Ectodermal cell (in vitro differentiated cells): ENCODE results near the gene TRMU.

Experiments used
- H3K27ac ChIP-seq: 2 replicates; pipeline ENCODE4 v1.7.0; 2013; ENCODE audit warnings: mild to moderate bottlenecking, low read depth, low read length; ENCODE audit not compliant: insufficient read depth, poor library complexity, severe bottlenecking
- H3K27me3 ChIP-seq: 2 replicates; pipeline ENCODE4 v1.7.0; 2013; ENCODE audit warnings: mild to moderate bottlenecking, low read length; ENCODE audit not compliant: insufficient read depth, control insufficient read depth, poor library complexity, severe bottlenecking
- H3K36me3 ChIP-seq: one replicate; pipeline ENCODE4 v1.7.0; 2013; ENCODE audit warnings: low read length; ENCODE audit not compliant: control insufficient read depth, insufficient read depth
- H3K4me1 ChIP-seq: one replicate; pipeline ENCODE4 v1.7.0; 2013; ENCODE audit warnings: low read length; ENCODE audit not compliant: control insufficient read depth, insufficient read depth
- H3K4me3 ChIP-seq: 2 replicates; pipeline ENCODE4 v1.7.0; 2013; ENCODE audit warnings: low read depth, low read length, control low read depth; ENCODE audit not compliant: insufficient read depth
- H3K9me3 ChIP-seq: 2 replicates; pipeline ENCODE4 v1.7.0; 2013; ENCODE audit warnings: mild to moderate bottlenecking, low read length, moderate library complexity; ENCODE audit not compliant: control insufficient read depth
- WGBS, 2 experiments: methylation state at CpG; one replicate each; pipeline ENCODE4 v1.1.7; 2013; ENCODE audit warnings: missing lambda C conversion rate in 2 of 2; 5-methylcytosine and 5-hydroxymethylcytosine counted together

Gene TRMU

DNA sequence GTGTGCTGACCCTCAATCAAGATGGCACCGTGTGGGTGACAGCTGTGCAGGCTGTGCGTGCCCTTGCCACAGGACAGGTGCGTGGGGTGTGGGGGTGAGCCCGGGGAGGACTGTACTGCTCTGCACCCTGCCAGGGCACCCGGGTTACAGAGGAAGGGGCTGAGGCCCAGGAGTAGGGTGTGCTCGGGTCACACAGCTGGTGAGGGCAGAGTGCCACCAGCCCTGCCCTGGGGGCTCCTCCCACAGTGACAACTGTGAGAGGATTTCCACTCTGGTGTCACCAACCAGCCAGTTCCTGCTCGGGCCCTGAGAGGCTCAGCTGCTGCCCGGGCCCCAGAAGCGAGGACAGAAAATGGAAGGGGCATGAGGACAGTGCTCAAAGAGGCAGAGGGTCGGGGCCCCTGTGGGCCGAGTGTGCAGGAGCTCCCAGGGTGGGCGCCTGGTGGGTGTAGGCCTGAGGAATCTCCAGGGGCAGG lies 20.5 kb downstream of the TRMU start:
- Histone ChIP-seq H3K36me3 (peaks cover 21% of the 10 kb centered on the region), H3K4me1 (no peaks in the 10 kb centered on the region), H3K27me3 (no peaks in the 10 kb centered on the region), H3K9me3 (no peaks in the 10 kb centered on the region), H3K4me3 (no peak overlapping the region), H3K27ac (no peak overlapping the region)
- 93 to 94% methylated on average over 12 of the region's 12 CpGs for WGBS, 2 experiments

- Histone ChIP-seq H3K4me1 (no peaks in the 10 kb centered on the region), H3K4me3 (no peak overlapping the region), H3K9me3 (no peaks in the 10 kb centered on the region), H3K36me3 (peaks cover 20% of the 10 kb centered on the region), H3K27ac (no peak overlapping the region), H3K27me3 (no peaks in the 10 kb centered on the region)
- WGBS, 2 experiments: 92 to 93% methylated on average over 23 of the region's 23 CpGs
Observed at GRCh38 chr22:46356496-46357480, 21.3 kb downstream of the TRMU start.

DNA sequence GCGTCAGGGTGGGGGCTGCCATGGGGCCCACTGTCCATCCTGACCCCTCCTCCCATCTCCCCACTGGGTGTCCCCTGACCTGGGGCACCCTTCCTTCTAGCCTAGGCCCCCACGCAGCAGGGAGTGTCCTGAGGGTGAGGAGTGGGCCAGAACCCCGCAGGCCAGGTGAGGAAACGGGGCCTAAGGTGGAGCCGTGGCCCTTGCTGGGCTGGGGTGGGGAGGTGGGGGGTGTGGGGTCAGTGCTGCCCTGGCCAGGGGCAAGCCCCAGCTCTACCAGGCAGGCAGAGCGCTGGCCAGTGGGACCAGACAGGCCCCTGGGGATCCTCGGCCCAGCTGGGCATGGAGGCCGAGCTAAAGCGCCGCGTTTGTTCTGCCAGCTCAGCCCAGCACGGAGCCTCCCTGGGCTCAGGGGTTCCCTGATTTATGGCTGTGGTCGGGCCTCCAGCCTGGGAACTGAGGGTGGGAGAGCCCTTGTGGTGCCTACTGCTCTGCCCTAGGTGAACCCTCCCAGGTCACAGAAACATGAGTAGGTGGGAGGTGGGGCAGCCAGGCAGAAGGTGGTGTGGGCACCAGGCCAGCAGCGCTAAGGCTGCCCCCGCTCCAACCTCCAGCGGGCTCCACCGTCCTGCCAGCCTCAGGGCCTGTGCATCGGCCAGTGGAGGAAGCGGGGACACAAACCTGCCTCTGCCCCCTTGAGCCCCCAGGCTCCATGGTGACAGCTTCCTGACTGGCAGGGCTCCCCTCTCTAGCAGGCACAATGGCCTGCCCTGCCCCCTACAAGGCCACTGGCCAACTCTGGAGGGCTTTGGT lies 22.4 kb downstream of the TRMU start:
- no peaks in the 10 kb centered on the region for H3K27me3 ChIP-seq
- H3K4me3 ChIP-seq: no peak overlapping the region
- peaks cover 19% of the 10 kb centered on the region for H3K36me3 ChIP-seq
- 95% methylated on average over 19 of the region's 19 CpGs for WGBS, 2 experiments
- H3K9me3 ChIP-seq: no peaks in the 10 kb centered on the region
- H3K27ac ChIP-seq: no peak overlapping the region
- H3K4me1 ChIP-seq: no peaks in the 10 kb centered on the region

GRCh38 chr22:46358766-46359165 lies 23.3 kb downstream of the TRMU start:
- WGBS, 2 experiments: 89 to 92% methylated on average over 6 of the region's 6 CpGs
- Histone ChIP-seq H3K27ac (no peak overlapping the region), H3K27me3 (no peaks in the 10 kb centered on the region), H3K9me3 (no peaks in the 10 kb centered on the region), H3K36me3 (peaks cover 13% of the 10 kb centered on the region), H3K4me1 (no peaks in the 10 kb centered on the region), H3K4me3 (no peak overlapping the region)

DNA sequence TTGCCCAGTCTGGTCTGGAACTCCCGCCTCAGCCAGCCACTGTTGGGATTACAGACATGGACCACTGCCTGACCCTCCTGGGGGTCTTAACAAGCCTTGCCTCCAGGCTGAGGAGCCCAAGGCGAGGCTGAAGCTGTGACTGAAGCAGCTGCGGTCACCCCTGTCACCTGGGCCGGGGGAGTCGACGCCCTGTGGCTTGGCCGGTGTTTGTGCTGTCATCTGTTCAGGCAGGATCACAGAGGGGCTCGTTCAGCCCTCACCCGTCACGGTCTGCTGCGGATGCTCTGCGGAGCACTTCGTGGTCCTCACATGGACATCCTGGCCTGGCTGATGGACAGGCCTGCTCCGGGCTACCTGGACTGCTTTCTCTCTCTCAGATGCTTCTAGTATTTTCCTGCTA lies 23.8 kb downstream of the TRMU start:
- WGBS, 2 experiments: 91 to 93% methylated on average over 14 of the region's 14 CpGs
- H3K9me3 ChIP-seq: no peaks in the 10 kb centered on the region

GRCh38 chr22:46360097-46360496 lies 24.6 kb downstream of the TRMU start:
- Histone ChIP-seq H3K27me3 (no peaks in the 10 kb centered on the region), H3K4me3 (no peak overlapping the region), H3K4me1 (no peaks in the 10 kb centered on the region), H3K27ac (no peak overlapping the region), H3K36me3 (peaks cover 16% of the 10 kb centered on the region), H3K9me3 (no peaks in the 10 kb centered on the region)
- WGBS, 2 experiments: 91 to 95% methylated on average over 5 of the region's 5 CpGs

More for the DNA sequence above, 23.8 kb downstream of the TRMU start:
- H3K4me3 ChIP-seq: no peak overlapping the region
- H3K27ac ChIP-seq: no peak overlapping the region
- no peaks in the 10 kb centered on the region for H3K27me3 ChIP-seq
- H3K36me3 ChIP-seq: peaks cover 16% of the 10 kb centered on the region
- no peaks in the 10 kb centered on the region for H3K4me1 ChIP-seq

- Histone ChIP-seq H3K9me3 (no peaks in the 10 kb centered on the region), H3K27me3 (no peaks in the 10 kb centered on the region), H3K36me3 (peaks cover 16% of the 10 kb centered on the region), H3K4me3 (no peak overlapping the region), H3K27ac (no peak overlapping the region), H3K4me1 (no peaks in the 10 kb centered on the region)
- 94% methylated on average over 8 to 9 of the region's 10 CpGs for WGBS, 2 experiments
Observed at GRCh38 chr22:46360891-46361290, 25.4 kb downstream of the TRMU start.

- Histone ChIP-seq H3K27ac (no peak overlapping the region), H3K4me3 (no peak overlapping the region), H3K9me3 (no peaks in the 10 kb centered on the region), H3K36me3 (peaks cover 16% of the 10 kb centered on the region), H3K27me3 (no peaks in the 10 kb centered on the region), H3K4me1 (no peaks in the 10 kb centered on the region)
- 93 to 94% methylated on average over 11 of the region's 11 CpGs for WGBS, 2 experiments
Observed at GRCh38 chr22:46361826-46362202, 26.3 kb downstream of the TRMU start.

DNA sequence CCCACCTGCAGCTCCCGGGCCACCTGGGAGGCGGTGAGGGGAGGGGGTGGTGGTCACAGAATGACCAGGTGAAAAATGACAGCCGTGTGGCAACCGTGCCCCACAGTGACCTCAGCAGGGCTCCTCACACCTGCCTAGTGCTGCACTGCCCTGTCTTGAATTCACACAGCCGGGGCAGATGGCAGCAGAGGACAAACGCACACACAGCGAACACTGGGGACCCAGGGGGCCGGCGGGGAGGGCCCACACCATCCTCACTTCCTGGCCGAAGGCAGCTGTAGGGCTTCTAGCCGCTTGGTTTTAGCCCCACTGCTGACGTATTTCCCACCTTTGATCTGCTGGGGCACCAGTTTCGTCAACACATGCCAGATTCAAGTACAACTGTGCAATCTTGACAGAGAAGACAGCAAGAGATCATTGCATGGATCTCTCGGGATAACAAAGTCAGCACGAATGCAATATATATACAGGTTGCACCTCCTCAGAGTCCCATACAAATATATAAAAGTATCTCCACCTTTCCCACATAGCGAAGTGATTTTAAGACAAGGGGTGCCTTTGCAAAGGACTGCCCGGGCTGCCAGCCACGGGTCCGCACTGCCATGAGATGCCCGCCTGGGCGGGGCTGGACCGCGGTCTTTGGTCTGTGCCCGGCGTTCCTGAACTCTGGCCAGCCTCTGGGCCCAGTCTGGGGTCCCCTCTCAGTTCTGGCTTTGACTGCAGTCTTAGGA lies 26.9 kb downstream of the TRMU start:
- Histone ChIP-seq H3K4me3 (no peak overlapping the region), H3K27me3 (no peaks in the 10 kb centered on the region), H3K4me1 (no peaks in the 10 kb centered on the region), H3K9me3 (no peaks in the 10 kb centered on the region), H3K27ac (no peak overlapping the region), H3K36me3 (peaks cover 11% of the 10 kb centered on the region)
- 91% methylated on average over 25 of the region's 25 CpGs for WGBS, 2 experiments
